GM06990 (cell line): ENCODE data around the gene RSBN1L.

Experiments
- DNase-seq: peaks from one replicate; pipeline ENCODE4 v3.0.0-alpha.2; 2011; ENCODE audit not compliant: insufficient read length; ENCODE audit errors: extremely low read depth
- H3K27me3 ChIP-seq: replicated peaks from 2 replicates; pipeline ENCODE4 v1.6.0; 2011; ENCODE audit warnings: low read length; ENCODE audit not compliant: control insufficient read depth, insufficient read depth
- H3K36me3 ChIP-seq: 2 replicates; pipeline ENCODE4 v1.5.1; 2011; ENCODE audit warnings: low read length; ENCODE audit not compliant: control insufficient read depth, insufficient read depth
- H3K4me3 ChIP-seq: replicated peaks from 2 replicates; pipeline ENCODE4 v1.5.1; 2011; ENCODE audit warnings: low read depth, mild to moderate bottlenecking, control low read depth, low read length
- TF ChIP-seq, protein P1 (sequence below): IDR thresholded peaks from 2 replicates; pipeline ENCODE4 v1.5.1; 2011; ENCODE audit warnings: low read length, control low read depth, mild to moderate bottlenecking, inconsistent platforms; ENCODE audit not compliant: insufficient read depth, poor library complexity, severe bottlenecking

RSBN1L gene

DNA sequence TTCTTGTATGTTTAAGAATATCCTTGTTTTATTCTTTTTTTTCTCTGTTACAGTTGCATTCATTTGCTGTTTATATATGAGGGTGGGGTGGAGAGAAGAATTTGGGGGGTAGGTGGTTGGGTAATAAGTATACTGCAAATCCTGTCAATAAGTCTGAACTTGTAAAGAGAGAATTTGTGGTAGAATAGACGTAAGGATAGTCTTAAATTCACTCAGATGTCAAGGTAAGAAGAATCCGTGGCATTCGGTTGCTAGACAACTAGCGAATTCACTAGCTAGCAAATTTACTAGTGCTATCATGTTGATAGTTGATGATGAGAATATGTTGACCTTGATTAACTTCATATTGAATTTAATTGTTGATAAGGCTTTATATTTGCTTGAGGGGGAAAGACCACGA, 40.7 kb downstream of the RSBN1L start:
- Histone ChIP-seq H3K36me3 (no peaks in the 10 kb centered on the region; the same call in 1 of the 2 replicates), H3K4me3 (no peak overlapping the region), H3K27me3 (no peaks in the 10 kb centered on the region)
- DNase-seq, result no peak
- TF ChIP-seq, protein P1, sequence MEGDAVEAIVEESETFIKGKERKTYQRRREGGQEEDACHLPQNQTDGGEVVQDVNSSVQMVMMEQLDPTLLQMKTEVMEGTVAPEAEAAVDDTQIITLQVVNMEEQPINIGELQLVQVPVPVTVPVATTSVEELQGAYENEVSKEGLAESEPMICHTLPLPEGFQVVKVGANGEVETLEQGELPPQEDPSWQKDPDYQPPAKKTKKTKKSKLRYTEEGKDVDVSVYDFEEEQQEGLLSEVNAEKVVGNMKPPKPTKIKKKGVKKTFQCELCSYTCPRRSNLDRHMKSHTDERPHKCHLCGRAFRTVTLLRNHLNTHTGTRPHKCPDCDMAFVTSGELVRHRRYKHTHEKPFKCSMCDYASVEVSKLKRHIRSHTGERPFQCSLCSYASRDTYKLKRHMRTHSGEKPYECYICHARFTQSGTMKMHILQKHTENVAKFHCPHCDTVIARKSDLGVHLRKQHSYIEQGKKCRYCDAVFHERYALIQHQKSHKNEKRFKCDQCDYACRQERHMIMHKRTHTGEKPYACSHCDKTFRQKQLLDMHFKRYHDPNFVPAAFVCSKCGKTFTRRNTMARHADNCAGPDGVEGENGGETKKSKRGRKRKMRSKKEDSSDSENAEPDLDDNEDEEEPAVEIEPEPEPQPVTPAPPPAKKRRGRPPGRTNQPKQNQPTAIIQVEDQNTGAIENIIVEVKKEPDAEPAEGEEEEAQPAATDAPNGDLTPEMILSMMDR, result no peak

DNA sequence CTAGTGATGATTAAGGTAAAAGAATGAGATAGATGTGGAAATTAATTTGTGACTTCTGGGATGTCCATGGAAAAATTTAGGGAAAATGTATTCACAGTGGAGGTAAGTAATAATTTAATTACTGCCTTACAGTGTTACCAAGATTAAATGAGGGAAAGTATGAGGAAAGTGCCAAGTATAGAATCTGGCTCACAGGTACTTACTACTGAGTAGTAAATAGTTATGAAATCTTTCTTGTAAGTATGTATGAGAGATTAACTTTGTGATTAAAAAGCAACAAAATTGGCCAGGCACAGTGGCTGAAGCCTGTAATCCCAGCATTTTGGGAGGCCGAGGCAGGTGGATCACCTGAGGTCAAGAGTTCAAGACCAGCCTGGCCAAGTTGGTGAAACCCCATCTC, 42.1 kb downstream of the RSBN1L start:
- H3K36me3 ChIP-seq, result no peaks in the 10 kb centered on the region; the same call in none of the 2 replicates
- H3K4me3 ChIP-seq, result no peak overlapping the region
- TF ChIP-seq, protein P1, result no peak
- no peaks in the 10 kb centered on the region for H3K27me3 ChIP-seq
- DNase-seq, result no peak

GRCh38 chr7:77738871-77739270, 42.6 kb downstream of the RSBN1L start:
- Histone ChIP-seq H3K4me3 (no peak overlapping the region), H3K36me3 (no peaks in the 10 kb centered on the region; the same call in none of the 2 replicates), H3K27me3 (no peaks in the 10 kb centered on the region)
- DNase-seq, result no peak
- TF ChIP-seq, protein P1, result no peak

- TF ChIP-seq, protein P1, result no peak
- Histone ChIP-seq H3K4me3 (no peak overlapping the region), H3K27me3 (no peaks in the 10 kb centered on the region), H3K36me3 (no peaks in the 10 kb centered on the region; the same call in none of the 2 replicates)
- DNase-seq, result no peak
Observed at GRCh38 chr7:77740257-77740656, 44.0 kb downstream of the RSBN1L start.

DNA sequence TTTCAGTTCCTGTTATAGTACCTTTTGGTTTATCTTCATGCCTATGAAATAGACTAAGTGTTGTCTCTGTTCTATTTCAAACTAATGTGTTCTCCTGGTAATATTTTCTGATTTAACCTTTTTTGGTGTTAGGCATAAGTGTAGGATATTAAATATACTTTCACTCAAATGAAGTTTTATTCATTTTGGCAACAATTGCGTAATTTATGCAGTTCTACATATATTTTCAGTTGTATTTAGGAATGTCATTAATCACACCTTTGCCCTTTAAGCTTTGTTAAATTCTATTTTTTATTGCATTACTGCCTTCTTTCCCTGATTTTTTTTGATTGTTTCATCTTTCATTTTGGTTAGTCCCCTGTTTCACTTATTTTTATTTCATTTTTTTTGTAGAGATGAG, 47.3 kb downstream of the RSBN1L start:
- Histone ChIP-seq H3K27me3 (no peaks in the 10 kb centered on the region), H3K4me3 (no peak overlapping the region), H3K36me3 (no peaks in the 10 kb centered on the region; the same call in none of the 2 replicates)
- no peak for DNase-seq
- TF ChIP-seq, protein P1, result no peak

- Histone ChIP-seq H3K27me3 (no peaks in the 10 kb centered on the region), H3K36me3 (no peaks in the 10 kb centered on the region; the same call in none of the 2 replicates)
Observed at GRCh38 chr7:77745746-77746145, 49.5 kb downstream of the RSBN1L start.

More at GRCh38 chr7:77745746-77746145, 49.5 kb downstream of the RSBN1L start:
- DNase-seq, result no peak
- TF ChIP-seq, protein P1, result no peak
- no peak overlapping the region for H3K4me3 ChIP-seq
